IMR-90 (cell line): Measurements from ENCODE around the gene LRRN2. TPM values are rescaled to one million over a fixed set of nuclear protein-coding genes. Genes with fewer than 3 reads are reported as not detected.

Source experiments
- ATAC-seq: fragments of 200-7000 bp; cut with Tn5 transposase; 2 replicates; pipeline ENCODE4 v1.9.1; 2020; ENCODE audit warnings: low read depth, mild to moderate bottlenecking, moderate library complexity
- BruUV-seq: library from RNA; stranded (reverse); fragments of 400-500 nt; replicated peaks from 2 replicates; lab custom pipeline; 2021; lab: Mats Ljungman, UMichigan
- CTCF ChIA-PET: fragments of 300-600 bp; formaldehyde crosslinking; extraction: SDS; loops from one replicate; lab custom pipeline; 2021; ENCODE audit warnings: antibody characterized with exemption; lab: Yijun Ruan, JAX
- POLR2A ChIA-PET: fragments of 300-600 bp; sonication (Branson Sonifier 250); formaldehyde crosslinking; loops from one replicate; lab custom pipeline; 2022; ENCODE audit warnings: antibody characterized with exemption; ENCODE audit not compliant: unreplicated experiment; lab: Charles Lee
- DNase-seq: peaks from one replicate; pipeline ENCODE4 v3.0.0; 2013
- H2AFZ ChIP-seq: replicated peaks from 2 replicates; pipeline ENCODE3; 2013; ENCODE audit warnings: low read length, mild to moderate bottlenecking; ENCODE audit not compliant: poor library complexity
- H2AK5ac ChIP-seq: 2 replicates; pipeline ENCODE4 v1.6.1; 2013; ENCODE audit warnings: low read depth, low read length, inconsistent platforms
- H2AK9ac ChIP-seq: replicated peaks from 2 replicates; pipeline ENCODE3; 2013; ENCODE audit warnings: mild to moderate bottlenecking, low read depth, low read length, moderate library complexity; ENCODE audit not compliant: poor library complexity
- H2BK120ac ChIP-seq: 2 replicates; pipeline ENCODE4 v1.6.1; 2013; ENCODE audit warnings: low read depth, low read length, inconsistent platforms
- H2BK15ac ChIP-seq: 3 replicates; pipeline ENCODE4 v1.6.1; 2013; ENCODE audit warnings: low read depth, low read length, inconsistent platforms
- H2BK20ac ChIP-seq: 2 replicates; pipeline ENCODE4 v1.6.1; 2013; ENCODE audit warnings: low read depth, mild to moderate bottlenecking, inconsistent platforms, low read length, moderate library complexity
- H2BK5ac ChIP-seq: 2 replicates; pipeline ENCODE4 v1.6.1; 2013; ENCODE audit warnings: mild to moderate bottlenecking, low read depth, low read length, inconsistent platforms; ENCODE audit not compliant: poor library complexity, severe bottlenecking
- H3K14ac ChIP-seq: replicated peaks from 2 replicates; pipeline ENCODE4 v1.6.1; 2013; ENCODE audit warnings: low read depth, low read length, inconsistent platforms
- H3K18ac ChIP-seq: 2 replicates; pipeline ENCODE4 v1.6.1; 2013; ENCODE audit warnings: low read depth, low read length, control low read depth
- H3K23ac ChIP-seq: 2 replicates; pipeline ENCODE4 v1.6.1; 2013; ENCODE audit warnings: low read depth, low read length, inconsistent platforms
- H3K27ac ChIP-seq: 2 replicates; pipeline ENCODE4 v1.5.1; 2013; ENCODE audit warnings: mild to moderate bottlenecking, control low read depth, low read length; ENCODE audit not compliant: insufficient read depth
- H3K27me3 ChIP-seq: 2 replicates; pipeline ENCODE4 v1.6.1; 2013; ENCODE audit warnings: low read length; ENCODE audit not compliant: control insufficient read depth, insufficient read depth
- H3K36me3 ChIP-seq: 2 replicates; pipeline ENCODE4 v1.6.1; 2013; ENCODE audit warnings: low read length, mixed read lengths; ENCODE audit not compliant: control insufficient read depth, insufficient read depth
- H3K4ac ChIP-seq: 2 replicates; pipeline ENCODE4 v1.6.1; 2013; ENCODE audit warnings: low read depth, low read length, inconsistent platforms
- H3K4me1 ChIP-seq: 2 replicates; pipeline ENCODE4 v1.6.1; 2013; ENCODE audit warnings: low read length, mixed read lengths; ENCODE audit not compliant: control insufficient read depth, insufficient read depth
- H3K4me2 ChIP-seq: 2 replicates; pipeline ENCODE4 v1.6.1; 2013; ENCODE audit warnings: low read depth, mild to moderate bottlenecking, control low read depth, low read length, moderate library complexity
- H3K4me3 ChIP-seq: 2 replicates; pipeline ENCODE4 v1.5.1; 2013; ENCODE audit warnings: low read depth, mild to moderate bottlenecking, control low read depth, low read length, moderate library complexity; ENCODE audit not compliant: insufficient read depth
- H3K56ac ChIP-seq: 2 replicates; pipeline ENCODE4 v1.6.1; 2013; ENCODE audit warnings: low read length, inconsistent platforms; ENCODE audit not compliant: insufficient read depth; ENCODE audit errors: extremely low read depth
- H3K79me1 ChIP-seq, 2 experiments: 2 replicates each; pipeline ENCODE4 v1.6.1; 2013; ENCODE audit warnings: low read length in 2 of 2, inconsistent platforms in 1 of 2, low read depth in 1 of 2
- H3K9ac ChIP-seq: 2 replicates; pipeline ENCODE4 v1.6.1; 2013; ENCODE audit warnings: low read depth, low read length, control low read depth
- H3K9me1 ChIP-seq: 2 replicates; pipeline ENCODE4 v1.6.1; 2013; ENCODE audit warnings: low read length, inconsistent platforms; ENCODE audit not compliant: insufficient read depth
- H3K9me3 ChIP-seq: 2 replicates; pipeline ENCODE4 v1.6.1; 2013; ENCODE audit warnings: low read length; ENCODE audit not compliant: control insufficient read depth, insufficient read depth
- H4K20me1 ChIP-seq: 2 replicates; pipeline ENCODE4 v1.6.1; 2013; ENCODE audit warnings: low read length, inconsistent platforms; ENCODE audit not compliant: insufficient read depth
- H4K5ac ChIP-seq: 2 replicates; pipeline ENCODE4 v1.6.1; 2013; ENCODE audit warnings: mild to moderate bottlenecking, low read depth, low read length, control low read depth
- H4K8ac ChIP-seq, 2 experiments: 2 replicates each; pipeline ENCODE4 v1.6.1; 2013; ENCODE audit warnings: low read depth in 2 of 2, low read length in 2 of 2, control low read depth in 1 of 2, inconsistent platforms in 1 of 2
- H4K91ac ChIP-seq: 2 replicates; pipeline ENCODE4 v1.6.1; 2013; ENCODE audit warnings: low read depth, low read length, inconsistent platforms; ENCODE audit not compliant: insufficient read depth
- BHLHE40 ChIP-seq: fragments of 150-350 bp; IDR thresholded peaks from 2 replicates; pipeline ENCODE4 v1.6.1; 2016; ENCODE audit warnings: mild to moderate bottlenecking, low read depth, low read length
- CEBPB ChIP-seq: IDR thresholded peaks from 2 replicates; pipeline ENCODE4 v1.6.1; 2012; ENCODE audit warnings: low read depth, low read length, improper control_type of control experiment
- ELK1 ChIP-seq: fragments of 150-350 bp; IDR thresholded peaks from 2 replicates; pipeline ENCODE4 v1.6.1; 2016; ENCODE audit warnings: low read depth, mild to moderate bottlenecking, low read length, moderate library complexity, borderline replicate concordance
- MAZ ChIP-seq: IDR thresholded peaks from 2 replicates; pipeline ENCODE4 v1.6.1; 2012; ENCODE audit warnings: low read depth, mild to moderate bottlenecking, low read length, improper control_type of control experiment, moderate library complexity, borderline replicate concordance
- NFE2L2 ChIP-seq: fragments of 150-350 bp; IDR thresholded peaks from 2 replicates; pipeline ENCODE4 v1.6.1; 2016; ENCODE audit warnings: low read depth, mild to moderate bottlenecking, low read length
- RAD21 ChIP-seq: IDR thresholded peaks from 2 replicates; pipeline ENCODE4 v1.6.1; 2012; ENCODE audit warnings: low read length, improper control_type of control experiment
- RCOR1 ChIP-seq: IDR thresholded peaks from 2 replicates; pipeline ENCODE4 v1.6.1; 2012; ENCODE audit warnings: mild to moderate bottlenecking, low read length, improper control_type of control experiment; ENCODE audit not compliant: insufficient replicate concordance
- RFX5 ChIP-seq: IDR thresholded peaks from 2 replicates; pipeline ENCODE4 v1.8.0; 2012; ENCODE audit warnings: low read depth, mild to moderate bottlenecking, low read length, moderate library complexity
- SMC3 ChIP-seq: fragments of 150-350 bp; IDR thresholded peaks from 2 replicates; pipeline ENCODE4 v1.6.1; 2016; ENCODE audit warnings: low read depth, mild to moderate bottlenecking, antibody characterized with exemption, low read length, moderate library complexity
- USF2 ChIP-seq: fragments of 150-350 bp; IDR thresholded peaks from 2 replicates; pipeline ENCODE4 v1.6.1; 2017; ENCODE audit warnings: mild to moderate bottlenecking, antibody characterized with exemption, low read length, low read depth
- WGBS, 2 experiments: methylation state at CpG; one replicate each; pipeline versions ENCODE4 v1.1.5 to v1.1.7; 2013; ENCODE audit warnings: missing lambda C conversion rate in 2 of 2; ENCODE audit not compliant: insufficient read length in 1 of 2; ENCODE audit errors: extremely low coverage in 2 of 2; 5-methylcytosine and 5-hydroxymethylcytosine counted together
- dilution Hi-C: fragments of 300-500 bp; cut with HindIII; formaldehyde crosslinking; loops from one replicate; pipeline ENCODE4 v1.14.3; 2018; ENCODE audit warnings: low sequenced_read_pairs; ENCODE audit not compliant: unreplicated experiment
- in situ Hi-C: fragments of 300-500 bp; cut with MboI; formaldehyde crosslinking; loops from 3 replicates; pipeline ENCODE4 v1.14.3; 2019; ENCODE audit warnings: low sequenced_read_pairs, inconsistent platforms, mixed read lengths
- intact Hi-C: fragments of 100-400 bp; cut with micrococcal nuclease; formaldehyde crosslinking; loops from 2 replicates; pipeline ENCODE4 v1.10.0; 2022
- polyA plus RNA-seq, 3 experiments: library from polyadenylated mRNA; depleted of rRNA; stranded (reverse); fragments of >200 nt; gene quantifications; 2 replicates each; pipeline ENCODE4 v1.2.3, GENCODE V29; 2012; ENCODE audit warnings: low replicate concordance in 1 of 3
- total RNA-seq: library from RNA; depleted of rRNA; stranded (reverse); fragments of >200 nt; gene quantifications from 2 replicates; pipeline ENCODE4 v1.2.3, GENCODE V29; 2012

LRRN2 gene
- total and polyA plus RNA-seq, 2 of the 4 experiments (the other 2 are of a cell fraction) = not detected

DNA sequence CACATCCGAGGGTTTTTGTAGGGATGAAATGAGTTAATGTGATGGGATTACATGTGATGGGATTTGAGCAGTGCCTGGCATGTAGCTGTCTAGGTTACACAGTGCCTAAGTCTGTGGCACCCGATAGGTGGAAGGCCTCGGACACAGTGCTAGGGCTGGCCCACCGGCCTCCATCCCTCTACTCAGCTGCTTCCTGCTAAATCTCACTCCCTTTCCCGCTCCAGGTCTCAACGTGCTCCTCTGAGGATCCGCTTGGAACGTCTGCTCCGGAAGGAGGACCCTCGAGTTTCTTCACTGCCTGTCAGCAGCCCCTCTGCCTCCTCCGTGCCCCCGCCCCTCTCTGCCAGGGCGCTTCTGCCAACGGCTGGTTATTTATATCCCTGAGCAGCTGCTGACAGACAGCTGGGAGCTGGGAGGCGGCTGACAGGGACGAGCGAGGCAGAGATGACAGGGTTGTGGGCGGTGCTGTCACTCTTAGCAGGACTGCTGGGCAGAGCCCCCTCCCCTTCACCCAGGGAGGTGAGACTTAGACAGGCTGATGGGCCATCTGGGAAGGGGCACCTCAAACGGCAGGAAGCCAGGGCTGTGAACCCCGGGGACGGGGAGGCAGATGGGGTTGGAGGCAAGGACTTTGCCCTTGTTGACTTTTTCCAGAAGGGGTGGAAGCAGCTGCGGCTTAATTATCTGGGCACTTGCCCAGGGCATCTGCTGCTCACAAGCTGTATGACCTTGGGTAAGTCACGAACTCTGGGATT, 26.6 kb upstream of the LRRN2 start:
- no TSS peak for BruUV-seq
- TF ChIP-seq RAD21 (no peak), BHLHE40 (no peak), SMC3 (no peak), CEBPB (no peak), USF2 (no peak), RCOR1 (no peak), NFE2L2 (no peak), RFX5 (no peak), MAZ (no peak), ELK1 (no peak)
- WGBS, 2 experiments = 9% methylated on average over 10 of the region's 23 CpGs; no CpG with 5 or more reads in 1 of the 2 experiments
- no peak overlapping the region for H3K18ac ChIP-seq
- no peak overlapping the region for H2BK20ac ChIP-seq
- H3K4me3 ChIP-seq = no peak overlapping the region
- no peaks in the 10 kb centered on the region for H3K9me3 ChIP-seq
- peaks cover 39% of the 10 kb centered on the region for H3K27me3 ChIP-seq
- H3K36me3 ChIP-seq = no peaks in the 10 kb centered on the region
- no peak for DNase-seq
- no peaks in the 10 kb centered on the region for H3K79me1 ChIP-seq
- no peak overlapping the region for H4K5ac ChIP-seq
- in situ Hi-C loops (no loop called here), dilution Hi-C loops (no loop called here), intact Hi-C loops (no loop called here)
- H2AFZ ChIP-seq = no peak overlapping the region
- H3K4me2 ChIP-seq = no peak overlapping the region
- H3K4me1 ChIP-seq = no peaks in the 10 kb centered on the region
- H2BK120ac ChIP-seq = no peak overlapping the region
- no peaks in the 10 kb centered on the region for H4K20me1 ChIP-seq
- no peak overlapping the region for H2AK5ac ChIP-seq
- ATAC-seq = no peak
- H2AK9ac ChIP-seq = no peak overlapping the region
- H2BK15ac ChIP-seq = no peak overlapping the region
- H4K8ac ChIP-seq = no peak overlapping the region
- H3K23ac ChIP-seq = no peak overlapping the region; the same call in 1 of the 2 replicates
- no peak overlapping the region for H3K27ac ChIP-seq
- H3K4ac ChIP-seq = no peak overlapping the region
- H4K91ac ChIP-seq = no peak overlapping the region
- no peak overlapping the region for H3K9ac ChIP-seq
- H2BK5ac ChIP-seq = no peak overlapping the region
- POLR2A ChIA-PET = no interaction called here
- H3K14ac ChIP-seq = no peak overlapping the region
- no peaks in the 10 kb centered on the region for H3K9me1 ChIP-seq
- CTCF ChIA-PET = no interaction called here
- H3K56ac ChIP-seq = no peak overlapping the region
